ENCODE results near the gene TRIM54.
"Not testable (repeated sequence)": the region's sequence is repeated elsewhere in the genome, so short reads cannot be mapped to it uniquely, and the experiment has no call there.

The TRIM54 gene

DNA sequence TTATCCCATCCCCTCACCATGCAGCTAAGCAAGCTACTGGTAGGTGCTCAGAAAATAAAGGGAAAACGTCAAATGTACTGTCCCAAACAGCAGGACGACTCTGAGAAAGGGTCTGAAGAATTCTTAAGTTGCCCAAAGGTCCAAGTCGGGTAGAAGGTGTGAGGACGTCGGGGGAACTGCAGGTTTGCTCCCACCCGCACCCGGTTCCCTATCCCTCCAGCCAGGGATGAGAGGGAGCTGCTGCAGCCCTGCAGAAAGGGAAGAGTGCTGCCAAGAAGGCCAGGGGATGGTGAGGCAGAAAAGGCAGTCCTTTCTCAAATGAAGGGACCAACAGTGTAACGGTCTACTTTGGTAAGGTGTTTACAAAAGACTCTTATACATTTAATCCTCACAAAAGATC, 32.9 kb downstream of the TRIM54 start:
- DNase-seq: no peak

DNA sequence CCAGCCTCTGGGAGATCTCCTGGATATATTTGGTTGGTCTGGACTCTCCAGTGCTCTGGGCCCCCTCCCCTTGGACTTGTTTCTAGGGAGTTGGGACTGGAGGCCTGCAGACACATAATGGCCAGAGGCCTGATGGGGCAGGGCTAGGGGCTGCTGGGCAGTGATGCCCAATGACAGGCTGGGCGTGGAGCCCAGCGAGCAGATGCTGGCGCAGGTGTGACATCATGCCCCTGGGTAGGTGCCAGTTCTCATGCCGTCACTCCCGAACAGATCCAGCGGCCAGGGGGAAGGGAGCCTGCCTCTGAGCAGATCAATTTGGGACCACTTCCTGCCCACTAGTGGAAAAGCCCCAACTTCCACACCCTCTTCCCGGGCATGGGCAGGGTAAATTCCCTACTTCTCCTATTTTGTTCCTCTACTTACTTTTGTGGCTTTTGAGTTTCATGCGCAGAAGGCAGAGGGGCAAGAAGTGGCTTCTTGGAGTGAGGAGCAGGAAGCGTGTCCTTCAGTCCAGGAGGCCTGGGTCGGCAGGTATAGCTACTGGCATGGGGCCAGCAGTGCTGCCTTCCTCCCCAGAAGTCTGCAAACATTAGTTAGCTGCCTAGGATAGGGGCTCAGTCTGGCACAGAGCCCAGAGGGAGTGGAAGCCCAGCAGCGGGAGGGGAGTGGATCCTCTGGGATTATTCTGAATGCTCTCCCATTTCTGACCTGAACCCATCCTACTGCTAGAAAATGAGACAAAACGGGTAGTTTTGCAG, 34.6 kb downstream of the TRIM54 start:
- no peak for DNase-seq

DNA sequence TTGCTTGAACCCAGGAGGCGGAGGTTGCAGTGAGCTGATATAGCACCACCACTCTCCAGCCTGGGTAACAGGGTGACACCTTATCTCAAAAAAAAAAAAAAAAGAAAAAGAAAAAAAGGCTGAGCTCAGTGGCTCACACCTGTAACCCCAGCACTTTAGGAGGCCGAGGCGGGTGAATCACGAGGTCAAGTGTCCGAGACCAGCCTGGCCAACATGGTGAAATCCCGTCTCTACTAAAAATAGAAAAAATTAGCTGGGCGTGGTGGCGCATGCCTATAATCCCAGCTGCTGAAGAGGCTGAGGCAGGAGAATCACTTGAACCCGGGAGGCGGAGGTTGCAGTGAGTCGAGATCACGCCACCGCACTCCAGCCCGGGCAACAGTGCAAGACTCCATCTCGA, 37.6 kb downstream of the TRIM54 start:
- DNase-seq: not testable (repeated sequence)

DNA sequence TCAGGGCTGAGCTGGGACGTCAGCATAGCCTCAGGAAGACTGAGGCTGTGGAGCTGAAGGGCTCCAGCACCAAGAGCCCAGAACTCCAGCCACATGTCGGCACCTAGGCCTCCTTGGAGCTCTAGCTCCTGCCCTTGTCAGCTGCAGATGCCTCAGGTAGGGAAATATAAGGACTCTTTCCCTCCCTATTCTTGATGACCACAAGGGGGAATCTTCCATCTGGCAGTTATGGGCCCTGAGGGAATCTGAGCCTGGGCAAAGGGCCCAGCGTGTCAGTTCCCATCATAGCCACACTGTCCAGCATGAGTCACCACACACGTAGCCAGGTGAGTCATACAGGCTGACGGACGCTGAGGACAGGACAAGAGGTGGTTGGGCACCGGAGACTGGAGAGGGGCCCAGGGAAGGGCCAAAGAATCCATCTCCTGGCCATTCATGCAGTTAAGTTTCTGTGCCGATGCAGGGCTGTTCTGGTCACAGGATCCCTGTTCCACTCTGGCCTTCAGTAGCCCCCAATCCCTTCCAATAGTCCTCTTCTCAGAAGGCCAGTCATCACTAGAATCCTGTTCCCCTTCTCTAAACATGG, 38.8 kb downstream of the TRIM54 start:
- peak; percentile 57 for DNase-seq

GRCh38 chr2:27322301-27322765, 40.1 kb downstream of the TRIM54 start:
- peak; percentile 53 for DNase-seq

GRCh38 chr2:27322766-27323595, 40.8 kb downstream of the TRIM54 start, which contains the start of gene MPV17:
Gene MPV17 (minus strand): TSS chr2:27323097. CDS start chr2:27322517, 580 bp downstream.
- DNase-seq: peak; percentile 97

- DNase-seq: peak; percentile 36
Measured at GRCh38 chr2:27323596-27324285, 41.5 kb downstream of the TRIM54 start.

GRCh38 chr2:27324720-27325119, 42.5 kb downstream of the TRIM54 start:
- peak; percentile 18 for DNase-seq

GRCh38 chr2:27335311-27335710, 53.1 kb downstream of the TRIM54 start:
- DNase-seq: no peak

- no peak for DNase-seq
Measured at GRCh38 chr2:27336173-27336572, 53.9 kb downstream of the TRIM54 start.

GRCh38 chr2:27347641-27348040, 65.4 kb downstream of the TRIM54 start:
- no peak for DNase-seq

DNA sequence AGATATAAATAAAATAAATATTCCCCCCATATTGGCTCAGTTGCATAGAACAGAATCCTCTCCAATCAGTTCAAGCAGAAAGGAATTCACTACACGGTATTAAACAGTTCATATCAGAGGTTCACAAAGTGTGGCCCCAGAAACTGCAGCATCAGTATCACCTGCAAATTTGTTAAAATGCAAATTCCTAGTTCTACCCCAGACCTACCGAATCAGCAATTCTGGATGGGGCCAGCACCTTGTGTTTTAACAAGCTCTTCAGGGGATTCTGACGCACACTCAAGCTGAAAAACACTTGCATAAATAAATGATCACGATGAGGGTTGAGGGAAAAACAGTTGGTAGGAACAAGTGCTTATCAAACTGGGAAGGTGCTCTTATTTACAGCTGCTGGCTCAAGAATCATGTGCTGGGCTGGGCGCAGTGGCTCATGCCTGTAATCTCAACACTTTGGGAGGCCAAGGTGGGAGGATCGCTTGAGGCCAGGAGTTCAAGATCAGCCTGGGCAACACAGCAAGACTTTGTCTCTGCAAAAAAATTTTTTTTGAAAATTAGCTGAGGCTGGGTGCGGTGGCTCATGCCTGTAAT, 68.0 kb downstream of the TRIM54 start:
- no peak for DNase-seq

DNA sequence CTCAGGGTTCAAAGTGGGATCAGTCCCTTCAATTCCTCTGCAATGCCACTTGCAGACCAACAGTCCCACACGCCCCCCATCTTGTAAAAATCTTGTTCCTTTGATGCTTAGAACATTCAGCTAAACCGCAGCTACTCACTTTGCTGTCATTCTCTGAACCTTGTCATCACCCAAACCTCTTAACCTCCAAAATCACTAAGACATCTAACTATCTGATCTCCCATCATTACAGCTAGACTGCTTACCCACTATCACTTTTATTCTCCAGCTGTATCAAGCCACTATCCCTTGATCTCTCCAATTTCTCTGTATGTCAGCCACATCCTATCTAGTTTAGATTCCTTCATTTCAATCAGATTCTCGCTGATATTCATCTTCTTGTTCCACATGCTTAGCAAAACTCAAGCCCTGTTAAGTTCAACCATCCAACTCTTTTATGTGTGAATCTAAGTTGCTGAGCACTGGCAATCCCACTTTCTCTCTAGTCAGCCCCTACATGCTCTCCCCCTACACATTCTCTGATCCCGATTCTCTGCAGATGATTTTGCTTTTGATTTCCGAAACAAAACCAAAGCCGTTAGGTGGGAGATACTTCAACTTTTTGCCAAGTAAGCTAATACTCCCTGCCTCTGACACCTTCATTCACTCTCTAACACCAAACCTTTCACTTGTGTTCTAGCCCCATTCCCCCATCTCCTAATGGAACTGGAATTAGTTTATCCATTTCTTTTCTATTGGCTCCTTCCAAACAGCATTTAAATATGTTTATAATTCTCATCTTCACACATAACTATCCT, 69.8 kb downstream of the TRIM54 start:
- no peak for DNase-seq

DNA sequence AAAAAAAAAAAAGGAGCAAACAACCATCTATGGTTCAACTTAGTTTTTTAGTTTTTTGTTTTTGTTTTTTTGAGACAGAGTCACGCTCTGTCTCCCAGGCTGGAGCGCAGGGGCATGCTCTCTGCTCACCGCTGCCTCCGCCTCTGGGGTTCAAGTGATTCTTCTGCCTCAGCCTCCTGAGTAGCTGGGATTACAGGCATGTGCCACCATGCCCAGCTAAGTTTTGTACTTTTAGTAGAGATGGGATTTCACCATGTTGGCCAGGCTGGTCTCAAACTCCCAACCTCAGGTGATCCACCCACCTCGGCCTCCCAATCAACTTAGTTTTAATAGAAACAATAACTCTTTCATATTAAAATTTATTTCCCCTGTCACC, 71.1 kb downstream of the TRIM54 start:
- not testable (repeated sequence) for DNase-seq

DNA sequence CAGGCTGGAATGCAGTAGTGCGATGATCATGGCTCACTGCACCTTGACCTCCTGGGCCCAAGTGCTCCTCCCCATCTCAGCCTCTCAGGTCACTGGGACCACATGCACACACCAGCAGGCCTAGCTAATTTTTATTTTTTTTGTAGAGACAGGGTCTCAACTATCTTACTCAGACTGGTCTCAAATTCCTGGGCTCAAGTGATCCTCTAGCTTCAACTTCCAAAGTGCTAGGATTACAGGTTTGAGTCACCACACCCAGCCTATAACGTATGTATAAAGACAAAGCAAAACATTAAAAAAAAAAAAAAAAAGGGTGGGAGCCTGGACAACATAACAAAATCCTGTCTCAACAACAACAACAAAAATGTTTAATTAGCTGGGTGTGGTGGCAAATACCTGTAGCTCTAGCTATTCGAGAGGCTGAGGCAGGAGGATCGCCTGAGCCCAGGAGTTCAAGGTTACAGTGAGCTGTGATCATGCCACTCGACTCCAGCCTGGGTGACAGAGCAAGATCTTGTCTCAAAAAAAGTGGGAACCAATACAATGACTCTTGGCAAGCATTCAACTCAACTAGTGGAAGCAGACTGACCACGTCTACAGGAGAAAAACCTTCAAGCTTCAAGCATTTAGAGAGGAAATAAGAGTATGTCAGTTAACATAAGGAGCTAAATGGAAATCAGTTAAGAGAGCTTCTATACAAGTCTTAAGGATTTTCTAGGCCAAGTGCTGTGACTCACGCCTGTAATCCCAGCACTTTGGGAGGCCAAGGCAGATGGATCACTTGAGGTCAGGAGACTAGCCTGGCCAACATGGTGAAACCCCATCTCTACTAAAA, 71.8 kb downstream of the TRIM54 start:
- peak; percentile 90 for DNase-seq

DNA sequence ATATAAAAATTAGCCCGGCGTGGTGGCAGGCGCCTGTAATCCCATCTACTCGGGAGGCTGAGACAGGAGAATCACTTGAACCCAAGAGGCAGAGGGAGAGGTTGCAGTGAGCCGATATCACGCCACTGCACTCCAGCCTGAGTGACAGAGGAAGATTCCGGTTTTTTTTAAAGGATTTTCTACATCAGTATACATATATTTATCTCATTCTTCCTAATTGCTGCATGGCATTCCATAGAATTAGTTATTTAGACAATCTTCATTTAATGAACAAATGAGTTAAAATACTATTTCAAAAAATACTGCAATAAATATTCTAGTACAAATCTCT, 72.3 kb downstream of the TRIM54 start:
- DNase-seq: no peak

GRCh38 chr2:27356056-27356381, 73.8 kb downstream of the TRIM54 start:
- peak; percentile 85 for DNase-seq

DNA sequence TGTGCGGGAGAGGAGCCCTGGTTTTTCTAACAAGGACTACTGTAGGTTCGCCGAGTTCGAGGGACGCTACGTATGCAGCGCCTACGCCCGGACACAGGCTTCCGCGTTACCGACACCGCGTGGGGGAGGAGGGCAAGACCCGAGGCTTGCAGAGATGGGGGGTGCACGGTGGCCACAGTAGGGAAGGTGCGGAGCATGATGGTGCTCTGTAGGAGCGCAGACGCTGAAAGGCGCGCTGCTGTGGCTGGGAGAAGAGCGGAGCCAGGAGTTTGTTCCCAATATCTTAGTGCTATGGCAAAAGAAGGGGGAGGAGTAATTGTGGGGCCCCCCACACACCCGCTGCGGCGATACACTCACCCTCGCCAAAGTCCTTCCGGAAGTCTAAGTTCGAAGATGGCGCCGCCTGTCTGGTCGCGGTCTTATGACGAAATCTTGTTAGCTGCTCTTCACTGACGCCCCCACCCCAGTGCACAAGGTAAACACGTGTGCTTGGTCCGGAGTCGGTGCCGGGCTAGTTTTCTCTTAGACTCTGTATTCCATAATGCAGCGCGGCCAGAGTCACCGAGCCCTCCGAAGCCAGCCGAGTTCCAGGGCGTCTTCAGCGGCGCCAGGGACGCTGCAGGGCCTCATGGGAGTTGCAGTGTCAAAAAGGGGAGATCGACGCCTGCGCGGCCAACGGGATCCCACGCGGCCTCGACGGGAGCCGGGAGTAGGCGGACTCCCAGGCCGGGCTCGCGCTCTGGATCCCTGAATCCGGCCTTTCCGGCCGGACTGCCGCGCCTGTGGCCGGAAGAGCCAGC, 74.4 kb downstream of the TRIM54 start, which contains the start of gene GTF3C2:
TSS of gene GTF3C2 (minus strand) at position 383 of the 800 bp plus-strand sequence. CDS start 13,210 bp downstream, outside the sequence.
- DNase-seq: peak; percentile 99
